ENCODE data around the gene ADCY7.

Gene ADCY7

DNA sequence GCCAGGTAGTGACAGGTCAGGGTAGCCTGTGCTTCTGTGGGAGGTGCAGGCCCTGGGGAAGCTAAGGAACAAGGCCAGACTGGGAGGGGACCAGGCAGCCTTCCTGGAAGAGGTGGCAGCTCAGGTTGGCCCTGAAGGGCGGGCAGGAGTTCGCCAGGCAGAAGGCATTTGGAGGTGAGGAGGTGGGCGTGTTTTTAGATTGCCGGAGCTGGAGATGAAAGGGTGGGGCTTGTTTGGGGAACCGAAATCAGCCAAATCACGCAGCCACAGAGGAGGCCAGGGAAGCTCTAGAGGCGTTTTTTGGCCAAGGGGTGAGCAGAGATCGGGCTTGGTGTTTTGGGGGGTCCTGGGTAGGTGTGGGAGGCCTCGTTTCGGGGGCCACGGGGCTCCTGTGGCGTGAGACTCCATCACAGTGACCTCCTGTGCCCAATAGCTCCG lies 7.6 kb downstream of the ADCY7 start:
- DNase-seq (ENCODE audit: low spot score), result peak; percentile 85

GRCh38 chr16:50274326-50275097 lies 8.2 kb downstream of the ADCY7 start:
- TF ChIP-seq, protein P1, sequence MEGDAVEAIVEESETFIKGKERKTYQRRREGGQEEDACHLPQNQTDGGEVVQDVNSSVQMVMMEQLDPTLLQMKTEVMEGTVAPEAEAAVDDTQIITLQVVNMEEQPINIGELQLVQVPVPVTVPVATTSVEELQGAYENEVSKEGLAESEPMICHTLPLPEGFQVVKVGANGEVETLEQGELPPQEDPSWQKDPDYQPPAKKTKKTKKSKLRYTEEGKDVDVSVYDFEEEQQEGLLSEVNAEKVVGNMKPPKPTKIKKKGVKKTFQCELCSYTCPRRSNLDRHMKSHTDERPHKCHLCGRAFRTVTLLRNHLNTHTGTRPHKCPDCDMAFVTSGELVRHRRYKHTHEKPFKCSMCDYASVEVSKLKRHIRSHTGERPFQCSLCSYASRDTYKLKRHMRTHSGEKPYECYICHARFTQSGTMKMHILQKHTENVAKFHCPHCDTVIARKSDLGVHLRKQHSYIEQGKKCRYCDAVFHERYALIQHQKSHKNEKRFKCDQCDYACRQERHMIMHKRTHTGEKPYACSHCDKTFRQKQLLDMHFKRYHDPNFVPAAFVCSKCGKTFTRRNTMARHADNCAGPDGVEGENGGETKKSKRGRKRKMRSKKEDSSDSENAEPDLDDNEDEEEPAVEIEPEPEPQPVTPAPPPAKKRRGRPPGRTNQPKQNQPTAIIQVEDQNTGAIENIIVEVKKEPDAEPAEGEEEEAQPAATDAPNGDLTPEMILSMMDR (IDR thresholded peaks at IDR 0.05; ENCODE audit: extremely low read depth, missing control alignments), result no peak
- peak; percentile 73 for DNase-seq (ENCODE audit: low spot score)

More for the DNA sequence above, 7.6 kb downstream of the ADCY7 start:
- TF ChIP-seq, protein P1 (IDR thresholded peaks at IDR 0.05; ENCODE audit: extremely low read depth, missing control alignments), result no peak

- no peak for DNase-seq (ENCODE audit: low spot score)
- TF ChIP-seq, protein P1 (IDR thresholded peaks at IDR 0.05; ENCODE audit: extremely low read depth, missing control alignments), result no peak
These were observed 8.7 kb downstream of the ADCY7 start for GRCh38 chr16:50275098-50275415.

- no peak for DNase-seq (ENCODE audit: low spot score)
- TF ChIP-seq, protein P1 (IDR thresholded peaks at IDR 0.05; ENCODE audit: extremely low read depth, missing control alignments), result no peak
These were observed 9.3 kb downstream of the ADCY7 start for GRCh38 chr16:50275428-50276325.

DNA sequence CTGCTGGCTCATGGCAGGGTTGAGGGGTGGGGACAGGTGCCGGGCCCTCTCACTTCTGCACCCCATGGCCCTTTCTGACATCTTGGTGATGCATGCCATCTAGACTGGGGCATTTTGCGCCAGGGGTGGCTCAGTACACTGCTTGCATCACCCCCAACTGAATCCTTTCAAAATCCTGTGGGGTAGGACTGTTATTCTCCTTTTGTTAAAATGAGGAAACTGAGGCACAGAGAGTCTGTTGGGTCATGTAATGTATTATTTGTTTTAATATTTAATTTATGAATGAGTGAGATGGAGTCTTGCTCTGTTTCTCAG lies 9.9 kb downstream of the ADCY7 start:
- TF ChIP-seq, protein P1 (IDR thresholded peaks at IDR 0.05; ENCODE audit: extremely low read depth, missing control alignments), result no peak
- no peak for DNase-seq (ENCODE audit: low spot score)

DNA sequence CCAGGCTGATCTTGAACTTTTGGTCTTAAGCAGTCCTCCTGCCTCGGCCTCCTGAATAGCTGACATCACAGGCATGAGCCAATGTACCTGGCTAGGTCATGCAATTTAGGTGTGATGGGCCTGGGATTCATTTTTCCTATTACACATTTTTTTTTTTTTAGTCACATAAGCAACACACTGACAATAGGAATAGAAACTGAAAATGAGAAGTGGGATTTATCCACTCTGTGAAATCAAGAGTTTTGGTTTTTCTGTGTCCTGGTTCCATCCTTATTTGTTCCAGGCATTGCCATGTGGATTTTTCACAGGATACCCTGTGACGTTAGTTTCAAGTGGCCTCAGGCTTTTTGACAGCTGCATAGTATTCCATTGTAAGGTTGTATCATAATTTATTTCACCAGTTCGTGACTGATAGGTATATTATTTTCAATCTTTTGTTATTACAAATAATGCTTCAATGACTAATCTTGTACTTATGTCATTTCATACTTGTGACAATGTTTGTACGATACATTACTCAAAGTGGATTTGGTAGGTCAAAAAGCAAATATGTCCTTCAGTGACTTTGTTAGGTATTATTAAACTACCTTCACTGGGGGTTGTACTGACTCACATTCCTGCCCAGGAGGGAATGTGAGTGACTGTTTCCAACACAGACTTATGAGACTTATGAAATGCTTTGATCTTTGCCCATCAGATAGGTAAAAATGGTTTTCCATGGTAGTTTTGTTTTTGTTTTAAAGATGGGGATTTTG lies 10.6 kb downstream of the ADCY7 start:
- TF ChIP-seq, protein P1 (IDR thresholded peaks at IDR 0.05; ENCODE audit: extremely low read depth, missing control alignments), result no peak
- no peak for DNase-seq (ENCODE audit: low spot score)

All from GM20000 (cell line).